A673 (cell line): ENCODE data around the gene NDUFA13. TPM values are rescaled to one million over a fixed set of nuclear protein-coding genes. Genes with fewer than 3 reads are reported as not detected.

Experiments
- BruUV-seq: library from RNA; stranded (reverse); fragments of 400-500 nt; replicated peaks from 2 replicates; lab custom pipeline; 2021; lab: Mats Ljungman, UMichigan
- CTCF ChIA-PET: fragments of 300-600 bp; sonication (Branson Sonifier 250); formaldehyde crosslinking; loops from one replicate; lab custom pipeline; 2022; ENCODE audit warnings: antibody characterized with exemption; lab: Charles Lee
- POLR2A ChIA-PET: fragments of 300-600 bp; sonication (Branson Sonifier 250); formaldehyde crosslinking; loops from one replicate; lab custom pipeline; 2022; ENCODE audit warnings: antibody characterized with exemption; ENCODE audit not compliant: low non-redundant PET; lab: Charles Lee
- DNase-seq: peaks from one replicate; pipeline ENCODE4 v3.0.0-alpha.2; 2015; ENCODE audit warnings: low spot score
- H3K27ac ChIP-seq: fragments of 200-600 bp; sonication (generic); 2 replicates; pipeline ENCODE4 v1.5.1; 2016; ENCODE audit warnings: mixed run types, low read depth, mild to moderate bottlenecking, mixed read lengths, antibody characterized with exemption, low read length; ENCODE audit not compliant: poor library complexity, severe bottlenecking
- H3K27me3 ChIP-seq: fragments of 200-600 bp; sonication (generic); replicated peaks from 2 replicates; pipeline ENCODE4 v1.6.1; 2017; ENCODE audit warnings: mixed run types, low read depth, mild to moderate bottlenecking, mixed read lengths, antibody characterized with exemption, low read length; ENCODE audit not compliant: insufficient read depth, poor library complexity
- H3K36me3 ChIP-seq: fragments of 200-600 bp; sonication (generic); 2 replicates; pipeline ENCODE4 v1.6.1; 2016; ENCODE audit warnings: mixed run types, mild to moderate bottlenecking, mixed read lengths, antibody characterized with exemption, low read length; ENCODE audit not compliant: insufficient read depth, poor library complexity, severe bottlenecking
- H3K4me1 ChIP-seq: fragments of 200-600 bp; sonication (generic); 2 replicates; pipeline ENCODE4 v1.6.1; 2017; ENCODE audit warnings: mixed run types, mild to moderate bottlenecking, mixed read lengths, antibody characterized with exemption, low read length; ENCODE audit not compliant: insufficient read depth, poor library complexity, severe bottlenecking
- H3K4me3 ChIP-seq: fragments of 200-600 bp; sonication (generic); 2 replicates; pipeline ENCODE4 v1.5.1; 2016; ENCODE audit warnings: low read depth, mixed run types, mild to moderate bottlenecking, mixed read lengths, low read length; ENCODE audit not compliant: poor library complexity, severe bottlenecking
- H3K9me3 ChIP-seq: fragments of 200-600 bp; sonication (generic); 2 replicates; pipeline ENCODE4 v1.6.1; 2016; ENCODE audit warnings: mixed run types, low read depth, mild to moderate bottlenecking, mixed read lengths, antibody characterized with exemption, low read length; ENCODE audit not compliant: poor library complexity, severe bottlenecking
- EZH2 ChIP-seq: fragments of 200-600 bp; sonication (generic); IDR thresholded peaks from 2 replicates; pipeline ENCODE4 v1.6.1; 2017; ENCODE audit warnings: borderline replicate concordance, low read depth, mild to moderate bottlenecking, mixed read lengths, antibody characterized with exemption, low read length; ENCODE audit not compliant: poor library complexity, severe bottlenecking
- intact Hi-C: fragments of 100-400 bp; cut with micrococcal nuclease; formaldehyde crosslinking; loops from one replicate; pipeline ENCODE4 v1.10.0; 2022; ENCODE audit not compliant: unreplicated experiment
- total RNA-seq: library from RNA; stranded (reverse); gene quantifications from 2 replicates; pipeline ENCODE4 v1.2.3, GENCODE V29; 2021
- TF ChIP-seq, protein P1 (sequence below): fragments of 300-800, 200-600 bp; sonication (generic); conservative IDR thresholded peaks from 2 replicates; pipeline ENCODE4 v1.5.1; 2017; ENCODE audit warnings: low read depth, mild to moderate bottlenecking, antibody characterized with exemption, low read length, moderate library complexity, mixed read lengths

The NDUFA13 gene
- total RNA-seq, 1 experiment from 2014 or later: 431 TPM

DNA sequence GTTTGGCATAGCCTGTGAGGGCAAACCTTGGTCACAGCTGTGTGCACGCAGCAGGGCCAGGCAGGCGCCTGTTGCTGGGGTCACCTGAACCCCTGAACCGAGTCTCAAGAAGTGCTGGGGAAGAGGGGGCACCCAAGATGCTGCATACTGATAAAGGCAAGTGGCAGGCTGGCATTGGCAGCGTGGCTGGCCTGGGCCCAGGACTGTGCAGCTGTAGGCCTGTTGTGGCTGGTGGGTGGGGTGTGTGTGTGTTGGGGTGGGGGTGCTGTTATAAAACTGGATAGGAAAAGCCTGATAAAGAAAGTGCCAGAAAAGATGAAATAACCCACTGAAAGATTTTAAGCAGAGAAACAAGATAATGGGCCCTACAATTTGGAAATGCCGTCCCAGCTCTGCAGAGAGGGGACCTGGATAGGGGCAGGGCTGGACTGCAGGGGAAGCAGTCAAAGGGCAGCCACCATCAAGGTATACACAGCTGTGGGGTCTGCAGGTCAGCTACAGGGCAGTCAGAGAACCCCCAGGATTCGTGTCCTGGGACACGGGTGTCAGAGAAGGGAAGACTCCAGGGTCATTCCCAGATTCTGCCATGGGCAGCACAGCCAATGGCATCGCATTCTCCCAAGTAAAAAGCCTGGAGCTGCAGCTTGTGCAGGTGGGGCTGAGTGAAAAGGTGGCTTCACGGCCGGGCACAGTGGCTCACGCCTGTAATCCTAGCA lies 55.2 kb downstream of the NDUFA13 start:
- no peaks in the 10 kb centered on the region for H3K9me3 ChIP-seq
- DNase-seq: no peak
- no peak overlapping the region for H3K27ac ChIP-seq
- H3K36me3 ChIP-seq: no peaks in the 10 kb centered on the region
- no peak overlapping the region for H3K4me3 ChIP-seq
- intact Hi-C loops: no loop called here
- no peaks in the 10 kb centered on the region for H3K4me1 ChIP-seq
- POLR2A ChIA-PET: no interaction called here
- no peaks in the 10 kb centered on the region for H3K27me3 ChIP-seq
- BruUV-seq: no TSS peak
- TF ChIP-seq, protein P1, sequence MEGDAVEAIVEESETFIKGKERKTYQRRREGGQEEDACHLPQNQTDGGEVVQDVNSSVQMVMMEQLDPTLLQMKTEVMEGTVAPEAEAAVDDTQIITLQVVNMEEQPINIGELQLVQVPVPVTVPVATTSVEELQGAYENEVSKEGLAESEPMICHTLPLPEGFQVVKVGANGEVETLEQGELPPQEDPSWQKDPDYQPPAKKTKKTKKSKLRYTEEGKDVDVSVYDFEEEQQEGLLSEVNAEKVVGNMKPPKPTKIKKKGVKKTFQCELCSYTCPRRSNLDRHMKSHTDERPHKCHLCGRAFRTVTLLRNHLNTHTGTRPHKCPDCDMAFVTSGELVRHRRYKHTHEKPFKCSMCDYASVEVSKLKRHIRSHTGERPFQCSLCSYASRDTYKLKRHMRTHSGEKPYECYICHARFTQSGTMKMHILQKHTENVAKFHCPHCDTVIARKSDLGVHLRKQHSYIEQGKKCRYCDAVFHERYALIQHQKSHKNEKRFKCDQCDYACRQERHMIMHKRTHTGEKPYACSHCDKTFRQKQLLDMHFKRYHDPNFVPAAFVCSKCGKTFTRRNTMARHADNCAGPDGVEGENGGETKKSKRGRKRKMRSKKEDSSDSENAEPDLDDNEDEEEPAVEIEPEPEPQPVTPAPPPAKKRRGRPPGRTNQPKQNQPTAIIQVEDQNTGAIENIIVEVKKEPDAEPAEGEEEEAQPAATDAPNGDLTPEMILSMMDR: no peak
- no peak for TF ChIP-seq EZH2
- CTCF ChIA-PET: no interaction called here

DNA sequence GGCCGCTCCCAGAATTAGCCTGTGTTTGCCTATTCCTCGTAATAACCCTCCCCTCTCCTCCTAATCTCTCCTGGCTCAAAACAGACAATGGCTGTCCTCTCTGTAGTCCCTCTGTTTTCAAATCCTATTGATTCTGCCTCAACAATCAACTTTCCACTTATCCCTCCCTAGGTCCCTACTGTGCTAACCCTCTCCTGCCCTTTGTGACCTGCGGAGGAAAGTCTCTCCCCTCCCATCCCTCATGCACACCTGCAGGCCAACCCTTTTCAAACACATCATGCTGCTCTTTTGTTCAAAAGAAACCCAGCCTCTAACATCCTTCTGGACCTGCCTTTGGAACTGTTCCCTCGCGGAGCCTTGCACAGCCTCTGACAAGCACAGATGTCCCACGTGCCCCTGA lies 59.4 kb downstream of the NDUFA13 start:
- DNase-seq: no peak
- intact Hi-C loops: no loop called here
- ChIA-PET POLR2A (no interaction called here), CTCF (no interaction called here)
- TF ChIP-seq EZH2: no peak
- BruUV-seq: no TSS peak
- no peaks in the 10 kb centered on the region for H3K9me3 ChIP-seq
- no peaks in the 10 kb centered on the region for H3K27me3 ChIP-seq
- H3K4me1 ChIP-seq: no peaks in the 10 kb centered on the region
- H3K4me3 ChIP-seq: no peak overlapping the region
- H3K36me3 ChIP-seq: no peaks in the 10 kb centered on the region
- H3K27ac ChIP-seq: no peak overlapping the region

Other genes starting within 250 kb of the NDUFA13 start
- gene TM6SF2, start 242.9 kb upstream of the NDUFA13 start, total RNA-seq: not detected in 2 replicates
- 73.8 and 86.1 TPM in 2 replicates for gene SUGP1, start 195.7 kb upstream of the NDUFA13 start, total RNA-seq
- gene MAU2, start 195.4 kb upstream of the NDUFA13 start, total RNA-seq: 66.7 and 72.6 TPM in 2 replicates
- 202 and 218 TPM in 2 replicates for gene GATAD2A, start 110.5 kb upstream of the NDUFA13 start, total RNA-seq
- gene TSSK6, start 677 bp upstream of the NDUFA13 start, total RNA-seq: 2.5 TPM in 2 replicates
- gene YJEFN3, start 12.7 kb downstream of the NDUFA13 start, total RNA-seq: 8.6 TPM in 2 replicates
- gene CILP2, start 22.0 kb downstream of the NDUFA13 start, total RNA-seq: 0.77 and 1.6 TPM in 2 replicates
- gene PBX4, start 102.5 kb downstream of the NDUFA13 start, total RNA-seq: 3.1 and 4.6 TPM in 2 replicates
- 17.2 and 20.6 TPM in 2 replicates for gene LPAR2, start 112.0 kb downstream of the NDUFA13 start, total RNA-seq
- gene GMIP, start 127.4 kb downstream of the NDUFA13 start, total RNA-seq: 9.0 and 10.9 TPM in 2 replicates
- 88.1 and 94.4 TPM in 2 replicates for gene ATP13A1, start 147.5 kb downstream of the NDUFA13 start, total RNA-seq
- 14.5 and 17.7 TPM in 2 replicates for gene ZNF101, start 152.6 kb downstream of the NDUFA13 start, total RNA-seq
- gene ZNF14, start 216.9 kb downstream of the NDUFA13 start, total RNA-seq: 4.6 and 5.8 TPM in 2 replicates